OCI-LY3 (cell line): Measurements from ENCODE around the gene CFAP97D2.
A peak's percentile ranks its signal among the peaks of the same experiment; 100 is the strongest.

Experiments
- H2AFZ ChIP-seq: fragments of 200-600, 300-600 bp; shearing (Covaris generic); 2 replicates; pipeline ENCODE4 v1.6.0; 2014; ENCODE audit warnings: antibody characterized with exemption, low read depth, low read length
- H3K27ac ChIP-seq: fragments of 200-600, 300-600 bp; sonication (generic); 2 replicates; pipeline ENCODE4 v1.5.1; 2014; ENCODE audit warnings: mild to moderate bottlenecking, low read length, moderate library complexity, mixed read lengths
- H3K27me3 ChIP-seq: fragments of 200-600, 300-600 bp; sonication (generic); 2 replicates; pipeline ENCODE4 v1.6.1; 2014; ENCODE audit warnings: low read depth, low read length, mixed read lengths
- H3K36me3 ChIP-seq: fragments of 200-600, 300-600 bp; sonication (generic); replicated peaks from 2 replicates; pipeline ENCODE3; 2014; ENCODE audit warnings: low read depth, low read length, mixed read lengths
- H3K4me1 ChIP-seq: fragments of 300-600, 200-600 bp; sonication (generic); 2 replicates; pipeline ENCODE4 v1.6.1; 2014; ENCODE audit warnings: low read length, mixed read lengths
- H3K4me2 ChIP-seq: fragments of 200-600, 300-600 bp; sonication (generic); 2 replicates; pipeline ENCODE4 v1.6.1; 2014; ENCODE audit warnings: low read length, mixed read lengths
- H3K4me3 ChIP-seq: fragments of 300-600, 200-600 bp; sonication (generic); 2 replicates; pipeline ENCODE4 v1.5.1; 2014; ENCODE audit warnings: antibody characterized with exemption, mild to moderate bottlenecking, low read length, moderate library complexity
- H3K79me2 ChIP-seq: fragments of 300-600, 200-600 bp; shearing (Covaris generic); 2 replicates; pipeline ENCODE4 v1.6.1; 2014; ENCODE audit warnings: mild to moderate bottlenecking, low read length, mixed read lengths
- H3K9ac ChIP-seq: fragments of 300-600, 200-600 bp; shearing (Covaris generic); 2 replicates; pipeline ENCODE4 v1.6.0; 2014; ENCODE audit warnings: mild to moderate bottlenecking, low read length, moderate library complexity
- H3K9me3 ChIP-seq: fragments of 200-600, 300-600 bp; shearing (Covaris generic); 2 replicates; pipeline ENCODE4 v1.6.1; 2014; ENCODE audit warnings: low read length, mixed read lengths; ENCODE audit not compliant: insufficient read depth
- H4K20me1 ChIP-seq: fragments of 200-600, 300-600 bp; sonication (generic); 2 replicates; pipeline ENCODE4 v1.6.1; 2016; ENCODE audit warnings: low read length, mixed read lengths; ENCODE audit not compliant: insufficient read depth
- CTCF ChIP-seq: fragments of 200-600, 300-600 bp; sonication (generic); IDR thresholded peaks from 2 replicates; pipeline ENCODE4 v1.5.1; 2014; ENCODE audit warnings: antibody characterized with exemption, low read length, low read depth
- EZH2phosphoT487 ChIP-seq: fragments of 200-600 bp; shearing (Covaris generic); IDR thresholded peaks from 2 replicates; pipeline ENCODE4 v1.6.1; 2018; ENCODE audit warnings: antibody characterized with exemption, mixed run types, low read depth

CFAP97D2 gene

DNA sequence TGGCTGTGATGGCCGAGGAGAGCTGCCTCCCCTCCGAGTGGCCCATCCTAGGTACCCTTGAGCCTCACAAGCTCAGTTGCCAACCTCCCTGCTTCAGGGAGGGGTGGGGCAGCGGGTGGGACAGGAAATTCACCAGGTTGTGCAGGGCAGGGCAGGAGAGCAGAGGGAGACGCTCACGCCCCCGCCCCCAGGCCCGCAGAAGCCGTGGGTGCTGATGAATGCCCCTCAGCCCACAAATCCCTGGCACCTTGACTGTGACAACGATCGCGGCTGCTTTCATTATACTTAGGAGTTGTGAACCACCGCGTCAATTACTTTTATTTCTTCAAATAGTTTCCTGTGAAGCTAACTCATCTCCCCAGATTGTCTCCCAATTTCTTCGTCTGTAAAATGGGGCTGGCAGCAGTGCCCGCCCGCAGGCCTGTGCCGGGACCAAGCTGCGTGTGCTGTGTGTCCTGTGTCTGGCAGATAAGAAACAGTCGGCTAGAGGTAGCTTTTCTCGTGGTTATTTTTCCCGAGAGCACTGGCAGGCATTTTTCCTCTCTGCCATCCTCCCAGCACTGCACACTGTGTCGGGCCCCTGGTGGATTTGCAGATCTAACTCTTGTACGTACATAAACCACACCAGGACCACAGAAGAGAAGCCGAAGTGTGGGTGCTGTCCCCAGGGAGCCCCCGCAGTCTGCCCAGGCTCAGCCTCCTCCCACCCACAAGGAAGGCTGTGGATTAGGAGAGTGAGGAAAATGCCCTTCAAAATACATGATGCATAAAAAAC lies 38.7 kb upstream of the CFAP97D2 start:
- Histone ChIP-seq H3K4me2 (0 out of 2 replicates have a peak overlapping the region, but pooled peaks have one; percentile 13), H3K9ac (no peak overlapping the region)
- no peak for TF ChIP-seq EZH2phosphoT487
- no peak for TF ChIP-seq CTCF

DNA sequence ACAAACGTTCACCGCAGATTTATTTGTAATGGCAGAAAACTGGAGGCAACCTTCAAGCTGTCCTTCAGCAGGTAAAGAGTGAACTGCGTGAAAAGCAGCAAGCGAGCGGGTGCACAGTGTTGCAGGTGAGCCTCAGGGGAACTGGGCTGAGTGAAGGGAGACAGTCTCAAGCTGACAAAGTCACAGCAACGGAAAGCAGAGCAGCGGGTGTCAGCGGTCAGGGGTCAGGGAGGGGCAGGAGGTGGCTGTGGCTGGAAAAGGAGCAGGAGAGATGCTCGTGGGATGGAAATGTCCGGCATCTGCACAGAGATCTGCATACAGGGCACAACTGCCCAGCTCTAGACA lies 38.2 kb upstream of the CFAP97D2 start:
- Histone ChIP-seq H3K9ac (no peak overlapping the region), H3K4me2 (no peak overlapping the region), H3K4me3 (no peak overlapping the region), H2AFZ (no peak overlapping the region), H3K27me3 (peaks cover 24% of the 10 kb centered on the region), H3K27ac (no peak overlapping the region), H3K36me3 (no peaks in the 10 kb centered on the region), H3K79me2 (no peaks in the 10 kb centered on the region), H4K20me1 (peaks cover 6% of the 10 kb centered on the region; the same call in 1 of the 2 replicates), H3K4me1 (no peaks in the 10 kb centered on the region), H3K9me3 (no peaks in the 10 kb centered on the region)
- no peak for TF ChIP-seq EZH2phosphoT487
- no peak for TF ChIP-seq CTCF

More for the DNA sequence above, 38.7 kb upstream of the CFAP97D2 start:
- Histone ChIP-seq H3K27ac (no peak overlapping the region), H2AFZ (no peak overlapping the region), H3K79me2 (no peaks in the 10 kb centered on the region), H3K4me3 (no peak overlapping the region), H3K27me3 (peaks cover 20% of the 10 kb centered on the region), H3K4me1 (no peaks in the 10 kb centered on the region), H3K9me3 (no peaks in the 10 kb centered on the region), H3K36me3 (no peaks in the 10 kb centered on the region), H4K20me1 (peaks cover 3% of the 10 kb centered on the region; the same call in 1 of the 2 replicates)

DNA sequence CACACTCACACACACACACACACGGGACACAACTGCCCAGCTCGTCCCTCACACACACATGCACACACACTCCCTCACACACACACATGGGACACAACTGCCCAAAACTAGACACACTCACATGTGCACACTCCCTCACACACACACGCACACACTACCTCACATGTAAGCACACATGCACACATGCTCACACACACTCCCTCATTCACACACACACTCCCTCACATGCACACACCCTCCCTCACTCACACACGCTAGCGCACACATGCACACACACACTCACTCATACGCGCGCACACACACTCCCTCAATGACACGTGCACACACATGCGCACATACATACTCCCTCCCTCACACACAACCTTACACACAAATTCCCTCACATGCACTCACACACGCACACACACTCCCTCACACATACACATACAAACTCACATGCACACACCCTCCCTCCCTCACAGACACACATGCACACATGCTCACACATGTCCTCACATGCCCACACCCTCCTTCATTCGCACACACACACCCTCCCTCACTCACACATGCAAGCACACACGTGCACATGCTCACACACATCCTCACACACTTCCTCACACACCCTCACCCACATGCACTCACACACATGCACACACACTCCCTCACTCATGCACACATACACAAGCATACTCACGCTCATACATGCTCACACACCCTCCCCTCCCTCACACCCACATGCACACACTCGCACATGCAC lies 37.6 kb upstream of the CFAP97D2 start:
- Histone ChIP-seq H3K79me2 (no peaks in the 10 kb centered on the region), H3K9me3 (no peaks in the 10 kb centered on the region), H3K4me2 (no peak overlapping the region), H3K4me3 (no peak overlapping the region), H3K36me3 (no peaks in the 10 kb centered on the region), H3K9ac (no peak overlapping the region), H4K20me1 (peaks cover 6% of the 10 kb centered on the region; the same call in 1 of the 2 replicates), H3K27ac (no peak overlapping the region), H2AFZ (no peak overlapping the region), H3K27me3 (peaks cover 30% of the 10 kb centered on the region), H3K4me1 (peaks cover 3% of the 10 kb centered on the region)
- TF ChIP-seq CTCF (no peak), EZH2phosphoT487 (no peak)

- H3K9ac ChIP-seq: no peak overlapping the region
- H3K4me3 ChIP-seq: no peak overlapping the region
- no peaks in the 10 kb centered on the region for H3K79me2 ChIP-seq
- no peak overlapping the region for H3K4me2 ChIP-seq
- no peak overlapping the region for H3K27ac ChIP-seq
- no peaks in the 10 kb centered on the region for H3K9me3 ChIP-seq
- H2AFZ ChIP-seq: no peak overlapping the region
- peaks cover 10% of the 10 kb centered on the region for H3K4me1 ChIP-seq
- TF ChIP-seq EZH2phosphoT487: no peak
- no peak for TF ChIP-seq CTCF
- H3K36me3 ChIP-seq: no peaks in the 10 kb centered on the region
- peaks cover 6% of the 10 kb centered on the region; the same call in 1 of the 2 replicates for H4K20me1 ChIP-seq
- peaks cover 34% of the 10 kb centered on the region for H3K27me3 ChIP-seq
Observed at GRCh38 chr13:114142137-114142550, 36.9 kb upstream of the CFAP97D2 start.
